ENCODE results near the gene OPA3. TPM values are rescaled to one million over a fixed set of nuclear protein-coding genes. Genes with fewer than 3 reads are reported as not detected.
"Not testable (repeated sequence)": the region's sequence is repeated elsewhere in the genome, so short reads cannot be mapped to it uniquely, and the experiment has no call there.

OPA3 gene
- total RNA-seq, 2 donors from 2014 or later: 19.1 to 27.1 TPM

DNA sequence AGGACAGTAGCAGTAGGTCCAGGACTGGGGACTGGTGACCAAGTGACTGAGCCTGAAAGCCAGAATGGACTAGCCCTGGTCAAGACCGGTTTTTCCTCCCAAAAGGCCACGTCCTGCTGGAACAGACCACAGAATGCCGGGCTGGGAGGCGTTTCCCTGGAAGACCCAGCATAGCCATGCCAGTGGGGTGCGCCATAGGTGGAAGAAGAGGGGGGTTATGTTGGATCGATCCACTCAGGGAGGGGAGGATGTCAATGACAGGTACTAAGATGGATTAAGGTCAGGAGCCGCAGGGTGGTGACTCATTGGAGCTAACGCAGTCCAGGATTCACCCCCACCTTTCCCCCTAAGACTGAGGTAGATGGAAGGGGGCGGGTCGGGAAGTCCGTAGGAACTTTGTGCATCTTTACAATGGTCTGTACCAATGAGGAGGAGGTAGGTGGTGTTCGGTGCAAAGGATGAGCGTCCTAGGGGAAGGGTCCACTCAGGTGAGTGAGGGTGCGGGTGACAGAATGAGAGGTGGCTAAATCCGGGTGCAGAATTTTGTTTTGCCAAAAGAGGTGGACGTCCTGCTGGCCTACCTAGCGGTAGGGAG is 56.4 kb downstream of the OPA3 start:
- intact Hi-C loops (cut with DNase I): no loop called here
- DNase-seq: no peak
- peak in 1 of 2 donors; percentile 33 for ATAC-seq

DNA sequence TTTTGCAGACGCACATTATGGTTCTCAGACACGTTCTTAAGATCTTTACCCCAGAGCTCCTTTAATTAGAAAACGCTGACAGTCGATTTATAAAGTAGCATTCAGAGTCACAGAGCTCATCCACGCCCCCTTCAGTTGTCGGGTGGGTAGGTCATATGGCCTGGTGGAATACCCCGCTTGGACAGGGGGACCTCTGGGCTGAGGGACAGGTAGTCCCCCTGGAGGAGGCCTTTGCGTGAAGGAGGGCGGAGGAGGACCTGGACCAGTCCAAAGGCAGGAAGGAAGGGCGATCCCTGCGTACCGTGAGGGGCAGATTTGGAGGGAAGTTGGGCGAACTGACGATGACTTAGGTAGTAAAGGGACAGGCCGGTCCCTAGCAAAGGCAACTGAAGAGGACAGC is 56.9 kb downstream of the OPA3 start:
- no peak for DNase-seq
- intact Hi-C loops (cut with DNase I): no loop called here
- no peak for ATAC-seq

DNA sequence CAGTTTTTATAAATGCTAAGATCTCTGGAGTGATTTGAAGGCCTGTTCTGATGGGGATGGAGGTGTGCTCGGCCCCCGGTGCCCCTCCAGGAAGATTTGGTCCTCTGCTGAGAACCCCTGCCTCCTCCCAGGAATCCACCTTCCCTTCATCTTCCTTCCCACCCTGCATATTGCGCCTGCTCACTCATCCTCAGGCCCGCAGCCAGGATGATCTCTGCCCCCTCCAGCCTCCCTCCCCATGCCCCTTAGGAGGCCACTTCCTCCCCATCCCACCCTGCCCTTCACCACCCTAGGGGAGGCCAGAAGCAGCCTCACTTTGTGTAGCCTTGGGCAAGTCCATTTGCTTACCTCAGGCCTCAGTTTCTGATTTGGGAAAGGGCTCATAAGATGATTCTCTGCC is 57.6 kb downstream of the OPA3 start:
- intact Hi-C loops (cut with DNase I): no loop called here
- ATAC-seq: no peak
- DNase-seq: no peak

DNA sequence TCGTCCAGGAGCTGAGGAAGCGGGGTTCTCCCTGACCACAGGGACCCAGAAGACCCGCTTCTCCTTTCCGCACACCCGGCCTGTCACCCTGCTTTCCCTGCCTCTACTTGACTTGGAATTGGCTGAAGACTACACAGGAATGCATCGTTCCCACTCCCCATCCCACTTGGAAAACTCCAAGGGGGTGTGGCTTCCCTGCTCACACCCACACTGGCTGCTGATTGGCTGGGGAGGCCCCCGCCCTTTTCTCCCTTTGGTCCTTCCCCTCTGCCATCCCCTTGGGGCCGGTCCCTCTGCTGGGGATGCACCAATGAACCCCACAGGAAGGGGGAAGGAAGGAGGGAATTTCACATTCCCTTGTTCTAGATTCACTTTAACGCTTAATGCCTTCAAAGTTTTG is 58.5 kb downstream of the OPA3 start:
- intact Hi-C loops (cut with DNase I): no loop called here
- ATAC-seq (peak; percentile 34 to 76), DNase-seq (peak; percentile 72)

DNA sequence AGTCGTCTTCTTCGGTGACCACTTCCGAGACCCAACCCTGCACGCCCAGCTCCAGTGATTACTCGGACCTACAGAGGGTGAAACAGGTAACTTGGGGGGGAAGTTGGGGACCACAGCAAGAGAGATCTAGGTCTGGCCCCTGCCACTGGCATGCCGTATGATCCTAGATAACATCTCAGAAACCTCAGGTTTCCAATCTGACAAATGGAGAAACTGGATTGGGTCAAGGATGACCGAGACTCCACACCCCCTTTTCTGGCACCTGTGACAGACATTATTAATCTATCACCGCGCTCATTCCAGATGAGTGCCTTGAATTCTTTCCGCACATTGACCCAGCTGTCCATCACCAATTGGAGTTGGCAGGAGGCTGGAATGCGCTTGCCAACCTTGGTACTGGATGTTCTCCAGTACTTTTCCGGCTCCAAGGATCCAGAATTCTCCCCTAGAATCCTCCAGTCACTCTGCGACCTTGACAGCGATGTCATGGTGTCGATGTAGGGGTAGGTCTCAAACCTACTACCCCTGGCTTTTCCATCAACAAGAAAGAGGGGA is 60.0 kb downstream of the OPA3 start:
- ATAC-seq (no peak), DNase-seq (no peak)
- intact Hi-C loops (cut with DNase I): loop anchor here in 1 of 2 donors (5.0 kb wide), 2 partner anchors 43 to 118 kb away; no protein-coding TSS in a partner anchor

DNA sequence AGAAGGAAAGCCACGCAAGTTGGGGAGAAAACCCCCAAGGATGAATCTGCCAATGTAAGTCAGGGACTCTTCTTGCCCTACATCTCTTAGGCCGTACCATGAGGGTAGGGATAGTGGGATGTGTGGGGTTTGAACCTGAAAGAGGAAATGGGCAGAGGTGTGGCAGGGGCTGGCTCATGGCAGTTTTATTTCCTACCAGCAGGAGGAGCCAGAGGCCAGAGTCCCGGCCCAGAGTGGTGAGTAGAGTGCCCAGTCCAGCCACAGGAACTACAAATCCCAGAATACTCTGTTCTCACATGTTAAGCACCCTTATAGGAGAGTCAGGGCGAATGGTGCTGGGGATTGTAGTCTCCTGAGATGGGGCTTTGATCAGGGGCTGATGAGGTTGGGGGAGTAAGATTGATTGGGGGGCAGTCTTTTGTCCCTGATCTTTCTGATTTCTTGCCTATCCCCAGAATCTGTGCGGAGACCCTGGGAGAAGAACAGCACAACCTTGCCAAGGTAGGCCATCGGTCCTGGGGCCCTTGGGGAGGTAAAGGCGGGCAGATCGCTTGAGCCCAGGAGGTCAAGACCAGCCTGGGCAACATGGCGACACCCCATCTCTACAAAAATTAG is 60.9 kb downstream of the OPA3 start:
- ATAC-seq (peak; percentile 89 to 95), DNase-seq (peak; percentile 77)
- intact Hi-C loops (cut with DNase I): loop anchor here in 1 of 2 donors (5.0 kb wide), 2 partner anchors 44 to 119 kb away; no protein-coding TSS in a partner anchor

DNA sequence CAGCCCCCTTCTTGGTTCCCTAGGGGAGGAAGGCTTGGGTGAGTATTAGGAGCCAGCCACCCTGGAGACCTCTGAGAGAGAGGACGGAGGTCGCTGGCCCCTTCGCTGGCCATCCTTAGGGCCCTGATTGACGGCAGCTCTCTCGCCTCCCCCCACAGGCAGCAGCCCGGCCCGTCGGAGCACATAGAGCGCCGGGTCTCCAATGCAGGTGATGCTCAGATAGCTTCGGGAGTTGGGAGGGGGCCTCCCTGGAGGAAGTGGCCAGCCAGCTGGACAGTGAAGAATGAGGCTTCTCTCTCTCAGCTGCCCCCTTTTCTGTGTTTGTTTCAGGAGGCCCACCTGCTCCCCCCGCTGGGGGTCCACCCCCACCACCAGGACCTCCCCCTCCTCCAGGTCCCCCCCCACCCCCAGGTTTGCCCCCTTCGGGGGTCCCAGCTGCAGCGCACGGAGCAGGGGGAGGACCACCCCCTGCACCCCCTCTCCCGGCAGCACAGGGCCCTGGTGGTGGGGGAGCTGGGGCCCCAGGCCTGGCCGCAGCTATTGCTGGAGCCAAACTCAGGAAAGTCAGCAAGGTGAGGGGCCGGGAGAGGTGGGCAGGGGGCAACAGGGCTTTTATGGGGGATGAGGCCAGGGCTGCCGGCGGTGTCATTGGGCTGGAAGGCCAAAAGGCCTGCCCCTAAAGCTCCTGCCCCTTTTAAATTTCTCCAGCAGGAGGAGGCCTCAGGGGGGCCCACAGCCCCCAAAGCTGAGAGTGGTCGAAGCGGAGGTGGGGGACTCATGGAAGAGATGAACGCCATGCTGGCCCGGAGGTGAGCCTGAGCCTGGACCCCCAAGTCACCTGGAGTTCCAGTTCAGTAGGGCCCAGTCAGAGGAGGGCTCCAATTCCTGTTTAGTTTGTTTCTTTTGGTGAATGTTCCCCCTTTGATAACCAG is 62.3 kb downstream of the OPA3 start:
- intact Hi-C loops (cut with DNase I): loop anchor here in 1 of 2 donors (5.0 kb wide), 2 partner anchors 45 to 120 kb away; no protein-coding TSS in a partner anchor
- ATAC-seq (no peak), DNase-seq (no peak)

DNA sequence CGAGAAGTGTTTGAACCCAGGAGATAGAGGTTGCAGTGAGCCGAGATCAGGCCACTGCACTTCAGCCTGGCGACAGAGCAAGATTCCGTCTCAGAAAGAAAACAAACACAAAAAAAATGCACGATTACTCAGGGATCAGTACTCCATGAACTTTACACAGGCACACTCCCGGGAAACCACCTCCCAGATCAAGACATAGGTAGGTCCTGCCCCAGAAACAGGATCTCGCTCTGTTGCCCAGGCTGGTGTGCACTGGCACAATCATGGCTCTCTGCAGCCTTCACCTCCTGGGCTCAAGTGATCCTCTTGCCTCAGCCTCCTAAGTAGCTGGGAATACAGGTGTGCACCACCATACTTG is 66.2 kb downstream of the OPA3 start:
- ATAC-seq: no peak
- DNase-seq: no peak
- intact Hi-C loops (cut with DNase I): loop anchor here in 1 of 2 donors (5.0 kb wide), 1 partner anchor 64 kb away; the partner anchor contains the start of gene OPA3

DNA sequence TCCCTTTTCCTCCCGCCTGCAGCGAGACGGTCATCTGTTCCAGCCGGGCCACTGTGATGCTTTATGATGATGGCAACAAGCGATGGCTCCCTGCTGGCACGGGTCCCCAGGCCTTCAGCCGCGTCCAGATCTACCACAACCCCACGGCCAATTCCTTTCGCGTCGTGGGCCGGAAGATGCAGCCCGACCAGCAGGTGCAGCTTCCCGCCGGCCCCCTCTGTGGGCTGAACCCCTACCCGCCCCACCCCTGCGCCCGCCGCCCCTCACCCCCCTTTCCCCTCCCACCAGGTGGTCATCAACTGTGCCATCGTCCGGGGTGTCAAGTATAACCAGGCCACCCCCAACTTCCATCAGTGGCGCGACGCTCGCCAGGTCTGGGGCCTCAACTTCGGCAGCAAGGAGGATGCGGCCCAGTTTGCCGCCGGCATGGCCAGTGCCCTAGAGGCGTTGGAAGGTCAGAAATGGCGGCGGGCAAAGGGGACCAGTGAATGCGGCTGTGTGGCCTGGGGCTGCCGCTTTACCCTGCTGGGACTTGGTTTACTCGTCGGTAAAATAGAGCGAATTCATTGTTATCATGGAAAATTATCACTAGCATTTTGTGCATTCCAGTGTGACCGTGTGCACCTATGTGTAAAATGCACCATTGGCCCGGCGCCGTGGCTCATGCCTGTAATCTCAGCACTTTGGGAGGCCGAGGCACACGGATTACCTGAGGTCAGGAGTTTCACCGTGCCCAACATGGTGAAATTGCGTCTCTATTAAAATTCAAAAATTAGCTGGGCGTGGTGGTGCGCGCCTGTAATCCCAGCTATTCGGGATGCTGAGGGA is 66.7 kb downstream of the OPA3 start:
- no peak for ATAC-seq
- intact Hi-C loops (cut with DNase I): loop anchor here in 1 of 2 donors (5.0 kb wide), 1 partner anchor 64 kb away; the partner anchor contains the start of gene OPA3
- no peak for DNase-seq

DNA sequence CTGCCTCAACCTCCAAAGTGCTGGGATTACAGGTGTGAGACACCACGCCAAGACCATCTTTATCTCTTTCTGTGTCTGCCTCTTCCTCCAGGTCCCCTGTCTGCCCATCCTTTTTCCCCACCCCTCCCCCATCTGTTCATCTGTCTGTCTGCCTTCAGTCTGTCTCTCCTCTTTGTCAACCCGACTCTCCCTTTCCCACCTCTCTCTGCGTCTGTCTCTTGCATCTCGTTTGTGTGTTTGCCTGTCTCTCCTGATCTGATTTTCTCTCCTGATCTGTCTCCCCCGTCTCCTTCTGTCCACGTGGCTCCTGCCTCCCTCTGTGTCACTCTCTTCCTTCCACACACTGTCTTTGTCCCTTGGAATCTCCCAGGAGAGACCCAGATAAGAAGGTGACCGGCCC is 67.4 kb downstream of the OPA3 start:
- DNase-seq (no peak), ATAC-seq (no peak)
- intact Hi-C loops (cut with DNase I): loop anchor here in 1 of 2 donors (5.0 kb wide), 1 partner anchor 65 kb away; the partner anchor contains the start of gene OPA3

DNA sequence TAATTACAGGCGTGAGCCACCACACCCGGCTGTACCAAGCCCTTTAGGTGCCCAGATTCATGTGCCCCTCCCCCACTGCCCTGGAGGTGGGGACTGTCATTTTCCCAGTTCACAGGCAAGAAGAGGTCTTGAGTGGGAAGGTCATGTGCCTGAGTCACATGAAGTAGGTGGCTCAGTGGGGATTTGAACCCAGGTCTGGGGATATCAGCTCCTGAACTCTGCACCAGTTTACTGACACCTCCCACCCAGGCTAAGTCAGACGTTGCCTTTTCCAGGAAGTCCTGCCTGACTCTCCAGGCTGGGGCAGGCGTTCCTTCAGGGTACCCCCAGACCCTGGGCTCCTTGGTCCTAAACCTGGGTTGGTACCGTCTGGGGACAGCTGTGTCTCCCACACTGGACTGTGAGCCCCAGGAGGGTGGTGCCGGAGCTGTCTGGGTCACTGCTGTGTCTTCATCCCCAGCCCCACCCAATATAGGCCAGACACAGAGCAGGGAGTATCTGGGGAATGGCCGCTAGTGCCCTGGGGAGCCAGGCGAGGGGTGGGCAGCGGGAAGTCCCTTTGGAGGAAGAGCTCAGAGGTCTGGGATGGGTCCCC is 68.7 kb downstream of the OPA3 start:
- ATAC-seq (peak in 1 of 2 donors; percentile 7), DNase-seq (no peak)
- intact Hi-C loops (cut with DNase I): loop anchor here in 1 of 2 donors (5.0 kb wide), 1 partner anchor 66 kb away; the partner anchor contains the start of gene OPA3

DNA sequence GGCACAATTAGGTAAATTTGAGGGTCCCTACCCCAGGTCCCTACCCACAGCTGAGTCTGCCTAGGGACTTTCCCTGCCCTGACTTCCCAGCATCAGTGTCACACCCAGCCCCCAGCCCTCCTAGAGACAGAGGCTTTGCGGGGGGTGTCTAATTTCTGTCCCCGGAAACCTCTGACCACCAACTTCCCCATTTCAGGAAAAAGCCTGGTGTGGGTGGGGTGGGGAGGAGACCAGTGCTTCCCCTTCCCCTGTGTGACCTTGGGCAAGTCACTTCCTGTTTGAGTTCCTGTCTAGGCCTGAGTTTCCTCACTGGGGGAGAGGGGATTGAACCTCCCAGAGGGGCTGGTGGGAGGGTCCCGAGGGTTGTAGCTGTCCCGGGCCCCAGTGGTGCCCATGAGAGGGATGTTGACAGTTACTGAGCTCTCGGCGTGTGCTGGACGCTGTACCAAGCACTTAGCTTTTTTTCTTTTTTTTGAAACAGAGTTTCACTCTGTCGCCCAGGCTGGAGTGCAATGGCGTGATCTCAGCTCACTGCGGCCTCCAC is 69.4 kb downstream of the OPA3 start:
- DNase-seq: peak; percentile 48
- intact Hi-C loops (cut with DNase I): loop anchor here in 1 of 2 donors (5.0 kb wide), 1 partner anchor 67 kb away; the partner anchor contains the start of gene OPA3
- peak; percentile 29 to 67 for ATAC-seq

DNA sequence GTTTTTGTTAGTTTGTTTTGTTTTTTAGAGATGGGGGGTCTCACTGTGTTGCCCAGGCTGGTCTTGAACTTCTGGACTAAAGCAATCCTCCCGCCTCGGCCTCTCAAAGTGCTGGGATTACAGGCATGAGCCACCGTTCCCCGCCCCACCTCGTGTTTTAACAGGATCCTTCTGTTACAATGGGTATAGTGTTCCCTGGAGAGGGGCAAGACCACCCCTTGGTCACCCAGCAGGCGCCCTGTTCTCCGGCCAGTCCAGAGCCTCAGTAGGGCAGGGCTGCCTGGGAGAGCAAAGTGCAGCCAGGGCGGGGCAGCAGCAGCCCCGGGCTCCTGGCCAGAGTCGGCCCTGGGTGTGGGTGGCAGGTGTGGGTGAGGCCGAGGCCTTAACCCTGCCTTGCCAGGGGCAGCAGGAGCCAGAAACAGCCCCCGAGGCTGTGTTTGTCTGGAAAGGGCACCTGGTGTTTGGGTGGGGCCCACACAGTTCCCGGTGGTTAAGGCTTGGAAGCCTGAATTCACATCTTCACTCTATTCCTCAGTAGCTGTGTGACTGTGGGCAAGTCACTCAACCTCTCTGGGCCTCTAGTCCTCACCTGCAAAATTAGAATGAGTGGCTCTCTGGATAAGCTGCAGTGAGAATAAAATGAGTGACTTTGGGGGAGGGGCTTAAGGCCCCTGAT is 70.1 kb downstream of the OPA3 start:
- DNase-seq (no peak), ATAC-seq (peak in 1 of 2 donors; percentile 53)
- intact Hi-C loops (cut with DNase I): loop anchor here in 1 of 2 donors (5.0 kb wide), 1 partner anchor 68 kb away; the partner anchor contains the start of gene OPA3

DNA sequence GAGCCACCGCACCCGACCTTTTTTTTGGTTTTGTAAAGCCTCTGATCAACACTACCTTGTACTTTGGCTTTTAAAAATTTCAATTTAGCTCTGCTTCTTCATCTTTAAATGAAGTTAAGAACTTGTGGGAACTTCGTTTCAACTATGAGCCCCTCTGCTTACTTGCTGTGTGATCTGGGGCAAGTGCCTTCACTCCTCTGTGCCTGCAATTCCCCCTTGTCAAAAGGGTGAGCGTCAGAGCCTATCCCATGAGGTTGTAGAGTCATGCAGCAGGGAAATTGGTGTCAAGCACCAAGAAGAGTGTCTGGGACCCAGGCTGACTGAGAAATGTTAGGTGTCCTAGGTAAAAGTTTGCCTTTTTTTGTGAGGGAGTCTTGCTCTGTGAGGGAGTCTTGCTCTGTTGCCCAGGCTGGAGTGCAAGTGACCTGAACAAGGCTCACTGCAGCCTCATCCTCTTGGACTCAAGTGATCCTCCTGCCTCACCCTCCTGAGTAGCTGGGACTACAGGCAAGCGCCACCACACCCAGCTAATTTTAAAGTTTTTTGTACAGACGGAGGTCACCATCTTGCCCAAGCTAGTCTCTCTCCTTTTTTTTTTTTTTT is 71.6 kb downstream of the OPA3 start:
- ATAC-seq (no peak), DNase-seq (no peak)
- intact Hi-C loops (cut with DNase I): no loop called here

DNA sequence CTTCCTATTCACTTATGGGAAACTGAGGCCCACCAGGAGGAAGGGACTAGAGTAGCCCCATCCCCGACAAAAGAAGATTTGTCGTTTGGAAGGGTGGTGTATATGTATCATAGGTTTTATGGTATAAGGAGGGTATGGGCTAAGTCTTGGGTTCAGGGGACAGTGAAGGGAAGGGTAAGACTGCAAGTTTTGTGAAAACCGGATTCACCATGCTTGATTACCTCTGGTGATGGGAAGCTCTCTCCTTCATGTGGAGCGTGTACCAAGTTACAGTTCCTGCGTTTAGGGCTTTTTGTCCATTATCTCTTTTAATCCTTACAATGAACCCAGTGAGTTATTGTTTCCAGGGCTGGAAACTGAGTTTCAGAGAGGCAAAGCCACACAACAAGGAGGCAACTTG is 73.5 kb downstream of the OPA3 start:
- ATAC-seq (no peak), DNase-seq (no peak)
- intact Hi-C loops (cut with DNase I): no loop called here

DNA sequence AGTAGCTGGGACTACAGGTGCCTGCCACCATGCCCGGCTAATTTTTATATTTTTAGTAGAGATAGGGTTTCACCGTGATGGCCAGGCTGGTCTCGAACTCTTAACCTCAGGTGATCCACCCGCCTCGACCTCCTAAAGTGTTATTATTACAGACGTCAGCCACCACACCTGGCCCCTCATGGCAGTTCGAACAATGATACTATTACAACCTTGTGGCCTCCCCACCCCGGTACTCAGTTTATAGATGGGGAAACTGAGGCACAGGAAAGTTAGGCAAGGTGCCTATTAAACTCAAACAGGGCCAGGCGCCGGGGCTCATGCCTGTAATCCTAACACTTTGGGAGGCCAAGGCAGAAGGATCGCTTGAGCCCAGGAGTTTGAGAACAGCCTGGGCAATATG is 74.2 kb downstream of the OPA3 start:
- intact Hi-C loops (cut with DNase I); ATAC-seq; DNase-seq: not testable (repeated sequence)

DNA sequence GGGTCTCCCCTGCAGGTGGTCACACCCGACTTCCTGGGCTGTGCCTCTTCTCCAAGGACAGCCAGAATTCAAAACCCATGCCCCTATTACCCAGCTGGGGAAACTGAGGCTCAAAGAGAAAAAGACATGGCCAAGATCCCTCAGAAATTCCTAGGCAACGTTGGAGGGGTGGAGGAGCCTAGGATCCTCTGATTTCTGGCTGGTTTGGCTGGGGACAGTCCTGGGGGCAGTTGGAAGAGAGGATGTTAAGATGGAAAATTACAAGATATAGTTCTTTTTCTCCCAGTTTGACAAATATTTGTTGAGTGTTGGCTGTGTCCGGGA is 74.9 kb downstream of the OPA3 start:
- ATAC-seq (no peak), DNase-seq (no peak)
- intact Hi-C loops (cut with DNase I): no loop called here
